Measurements from ENCODE around the gene PDCD1. TPM values are rescaled to one million over a fixed set of nuclear protein-coding genes. Genes with fewer than 3 reads are reported as not detected.

The PDCD1 gene
- total and polyA plus RNA-seq, 2 of the 13 experiments (the other 11 are each of a cell fraction or from before 2014, with no cell fraction given) = 0.04 TPM; not detected in 1

GRCh38 chr2:241818943-241819270 lies 39.8 kb downstream of the PDCD1 start (continued):
- TF ChIP-seq ZNF296 (CRISPR knock-in tag; conservative IDR thresholded peaks at IDR 0.05) (no peak), ZBTB44 (CRISPR knock-in tag; IDR thresholded peaks at IDR 0.05) (0 out of 2 replicates have a peak, but pooled peaks have one; percentile 65), THRA (CRISPR knock-in tag; IDR thresholded peaks at IDR 0.05; ENCODE audit: borderline replicate concordance) (peak; percentile 89), KMT2B (CRISPR knock-in tag; IDR thresholded peaks at IDR 0.05) (peak; percentile 60; the same call in 1 of the 2 replicates), KLF13 (CRISPR knock-in tag; IDR thresholded peaks at IDR 0.05) (no peak; the same call in 1 of the 2 replicates), ZNF543 (CRISPR knock-in tag; IDR thresholded peaks at IDR 0.05) (0 out of 2 replicates have a peak, but pooled peaks have one; percentile 53), ISX (CRISPR knock-in tag; conservative IDR thresholded peaks at IDR 0.05) (no peak), ZNF441 (CRISPR knock-in tag; IDR thresholded peaks at IDR 0.05; ENCODE audit: borderline replicate concordance) (peak; percentile 64; the same call in 1 of the 2 replicates), ARID4A (CRISPR knock-in tag; IDR thresholded peaks at IDR 0.05; ENCODE audit: borderline replicate concordance) (peak; percentile 73; the same call in 1 of the 2 replicates), ARID2 (CRISPR knock-in tag; IDR thresholded peaks at IDR 0.05; ENCODE audit: borderline replicate concordance) (peak; percentile 74; the same call in 1 of the 2 replicates)
